Mesenchymal stem cell (in vitro differentiated cells and primary cell): Measurements from ENCODE around the gene CDHR4.

Experiments used
- DNase-seq: peaks from one replicate; pipeline ENCODE4 v3.0.0-alpha.2; 2013
- H2AFZ ChIP-seq: one replicate; pipeline ENCODE4 v1.6.1; 2013; ENCODE audit warnings: low read depth, mild to moderate bottlenecking, control low read depth, inconsistent platforms, low read length, moderate library complexity
- H2AK5ac ChIP-seq: 2 replicates; pipeline ENCODE4 v1.6.1; 2013; ENCODE audit warnings: low read length, moderate library complexity, mild to moderate bottlenecking, inconsistent platforms; ENCODE audit not compliant: severe bottlenecking
- H2BK120ac ChIP-seq: one replicate; pipeline ENCODE4 v1.6.1; 2013; ENCODE audit warnings: low read depth, mild to moderate bottlenecking, inconsistent platforms, low read length, moderate library complexity
- H2BK12ac ChIP-seq, 2 experiments: one replicate each; pipeline ENCODE4 v1.6.1; 2013; ENCODE audit warnings: inconsistent platforms in 2 of 2, low read length in 2 of 2, mild to moderate bottlenecking in 2 of 2, moderate library complexity in 2 of 2, control low read depth in 1 of 2
- H2BK15ac ChIP-seq: one replicate; pipeline ENCODE4 v1.6.1; 2013; ENCODE audit warnings: mild to moderate bottlenecking, low read depth, inconsistent platforms; ENCODE audit not compliant: poor library complexity, severe bottlenecking
- H2BK5ac ChIP-seq: 2 replicates; pipeline ENCODE4 v1.6.1; 2013; ENCODE audit warnings: low read depth, mild to moderate bottlenecking, low read length, control low read depth, inconsistent platforms; ENCODE audit not compliant: poor library complexity, severe bottlenecking
- H3K14ac ChIP-seq, 2 experiments: one replicate each; pipeline ENCODE4 v1.6.1; 2013; ENCODE audit warnings: inconsistent platforms in 2 of 2, low read length in 2 of 2, control low read depth in 1 of 2, mild to moderate bottlenecking in 1 of 2, moderate library complexity in 1 of 2
- H3K18ac ChIP-seq, 2 experiments: one replicate each; pipeline ENCODE4 v1.6.1; 2013; ENCODE audit warnings: inconsistent platforms in 2 of 2, low read length in 2 of 2, control low read depth in 1 of 2, low read depth in 1 of 2, mild to moderate bottlenecking in 1 of 2
- H3K23ac ChIP-seq, 2 experiments: one replicate each; pipeline ENCODE4 v1.6.1; 2013; ENCODE audit warnings: inconsistent platforms in 2 of 2, low read length in 2 of 2, mild to moderate bottlenecking in 2 of 2, moderate library complexity in 2 of 2, control low read depth in 1 of 2
- H3K27ac ChIP-seq: 2 replicates; pipeline ENCODE4 v1.5.1; 2013; ENCODE audit warnings: mild to moderate bottlenecking, moderate library complexity, low read length, control low read depth, inconsistent platforms; ENCODE audit not compliant: poor library complexity, severe bottlenecking
- H3K27me3 ChIP-seq, 2 experiments: 2 replicates each; pipeline versions ENCODE4 v1.6.1 to v1.7.0; 2013; ENCODE audit warnings: low read length in 2 of 2, mild to moderate bottlenecking in 2 of 2, moderate library complexity in 2 of 2, control low read depth in 1 of 2, inconsistent platforms in 1 of 2; ENCODE audit not compliant: control insufficient read depth in 1 of 2, insufficient read depth in 1 of 2
- H3K36me3 ChIP-seq, 2 experiments: 2 replicates each; pipeline versions ENCODE4 v1.6.1 to v1.7.0; 2013; ENCODE audit warnings: low read length in 2 of 2, control low read depth in 1 of 2, inconsistent platforms in 1 of 2, low read depth in 1 of 2, mild to moderate bottlenecking in 1 of 2; ENCODE audit not compliant: insufficient read depth in 2 of 2, control insufficient read depth in 1 of 2
- H3K4ac ChIP-seq, 2 experiments: one replicate each; pipeline ENCODE4 v1.6.1; 2013; ENCODE audit warnings: inconsistent platforms in 2 of 2, low read length in 2 of 2, mild to moderate bottlenecking in 2 of 2, moderate library complexity in 2 of 2, control low read depth in 1 of 2, low read depth in 1 of 2
- H3K4me1 ChIP-seq: 2 replicates; pipeline ENCODE4 v1.6.1; 2013; ENCODE audit warnings: low read depth, low read length, control low read depth; ENCODE audit not compliant: control insufficient read depth, insufficient read depth
- H3K4me2 ChIP-seq: 2 replicates; pipeline ENCODE4 v1.6.1; 2013; ENCODE audit warnings: low read length, mild to moderate bottlenecking, inconsistent platforms; ENCODE audit not compliant: poor library complexity, severe bottlenecking
- H3K4me3 ChIP-seq, 2 experiments: 2 replicates each; pipeline versions ENCODE4 v1.5.1 to v1.7.0; 2013; ENCODE audit warnings: low read length in 2 of 2, mild to moderate bottlenecking in 2 of 2, control low read depth in 1 of 2, low read depth in 1 of 2; ENCODE audit not compliant: insufficient read depth in 1 of 2
- H3K79me1 ChIP-seq: replicated peaks from 2 replicates; pipeline ENCODE4 v1.6.1; 2013; ENCODE audit warnings: mild to moderate bottlenecking, control low read depth, low read length, inconsistent platforms; ENCODE audit not compliant: poor library complexity, severe bottlenecking
- H3K9ac ChIP-seq: 2 replicates; pipeline ENCODE4 v1.7.0; 2013; ENCODE audit warnings: mild to moderate bottlenecking, low read length, moderate library complexity
- H3K9me3 ChIP-seq: 2 replicates; pipeline ENCODE4 v1.7.0; 2013; ENCODE audit warnings: mild to moderate bottlenecking, low read length; ENCODE audit not compliant: control insufficient read depth
- H4K8ac ChIP-seq: one replicate; pipeline ENCODE4 v1.6.1; 2013; ENCODE audit warnings: inconsistent platforms, mild to moderate bottlenecking, low read length, moderate library complexity
- H4K91ac ChIP-seq: one replicate; pipeline ENCODE4 v1.6.1; 2013; ENCODE audit warnings: mild to moderate bottlenecking, low read length, inconsistent platforms
- WGBS: methylation state at CpG from one replicate; pipeline ENCODE4 v1.1.7; 2013; ENCODE audit warnings: mixed read lengths; 5-methylcytosine and 5-hydroxymethylcytosine counted together

The CDHR4 gene

GRCh38 chr3:49771340-49771938 is 28.2 kb downstream of the CDHR4 start:
- Histone ChIP-seq H3K9me3 (no peaks in the 10 kb centered on the region), H2BK15ac (no peak overlapping the region), H3K4me3 (no peak overlapping the region), H3K27ac (no peak overlapping the region), H3K18ac (no peak overlapping the region), H3K4ac (no peak overlapping the region), H3K27me3 (no peaks in the 10 kb centered on the region), H4K91ac (no peak overlapping the region), H3K9ac (no peak overlapping the region), H3K36me3 (peaks cover 10 to 17% of the 10 kb centered on the region in 2 experiments), H3K14ac (no peak overlapping the region), H2BK5ac (no peak overlapping the region), H2BK120ac (no peak overlapping the region), H3K4me1 (peaks cover 7% of the 10 kb centered on the region), H3K4me2 (no peak overlapping the region), H3K23ac (no peak overlapping the region), H2AK5ac (no peak overlapping the region), H4K8ac (no peak overlapping the region), H3K79me1 (peaks cover 6% of the 10 kb centered on the region), H2AFZ (no peak overlapping the region), H2BK12ac (no peak overlapping the region)
- DNase-seq = no peak
- 60% methylated on average over 1 of the region's 1 CpG for WGBS

DNA sequence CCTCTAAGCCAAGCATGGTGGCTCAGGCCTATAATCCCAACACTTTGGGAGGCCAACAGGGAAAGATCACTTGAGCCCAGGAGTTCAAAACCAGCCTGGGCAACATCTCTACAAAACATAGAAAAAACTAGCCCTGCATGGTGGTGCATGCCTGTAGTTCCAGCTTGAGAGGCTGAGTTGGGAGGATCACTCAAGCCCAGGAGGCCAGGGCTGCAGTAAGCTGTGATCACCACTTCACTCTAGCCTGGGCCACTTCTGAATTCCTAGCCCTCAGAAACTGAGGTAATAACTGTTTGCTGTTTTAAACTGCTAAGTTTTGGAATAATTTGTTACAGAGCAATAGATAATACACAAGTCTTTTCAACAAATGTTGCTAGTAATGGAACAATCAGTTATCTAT is 29.7 kb downstream of the CDHR4 start:
- H3K4ac ChIP-seq = no peak overlapping the region
- H3K9me3 ChIP-seq = no peaks in the 10 kb centered on the region
- H2AK5ac ChIP-seq = no peak overlapping the region
- H3K4me1 ChIP-seq = peaks cover 5% of the 10 kb centered on the region
- no peaks in the 10 kb centered on the region for H3K27me3 ChIP-seq
- no peak overlapping the region for H4K8ac ChIP-seq
- no peak overlapping the region for H3K14ac ChIP-seq
- H4K91ac ChIP-seq = no peak overlapping the region
- no peak overlapping the region for H3K23ac ChIP-seq
- H3K27ac ChIP-seq = no peak overlapping the region
- no peak overlapping the region for H2AFZ ChIP-seq
- H3K79me1 ChIP-seq = peaks cover 5% of the 10 kb centered on the region
- no peak overlapping the region for H3K9ac ChIP-seq
- peaks cover 3 to 10% of the 10 kb centered on the region in 2 experiments for H3K36me3 ChIP-seq
- no peak overlapping the region for H3K4me2 ChIP-seq
- no peak overlapping the region for H2BK120ac ChIP-seq
- DNase-seq = no peak
- no peak overlapping the region for H3K4me3 ChIP-seq
- no peak overlapping the region for H2BK5ac ChIP-seq
- H2BK12ac ChIP-seq = no peak overlapping the region
- H3K18ac ChIP-seq = no peak overlapping the region
- no peak overlapping the region for H2BK15ac ChIP-seq

DNA sequence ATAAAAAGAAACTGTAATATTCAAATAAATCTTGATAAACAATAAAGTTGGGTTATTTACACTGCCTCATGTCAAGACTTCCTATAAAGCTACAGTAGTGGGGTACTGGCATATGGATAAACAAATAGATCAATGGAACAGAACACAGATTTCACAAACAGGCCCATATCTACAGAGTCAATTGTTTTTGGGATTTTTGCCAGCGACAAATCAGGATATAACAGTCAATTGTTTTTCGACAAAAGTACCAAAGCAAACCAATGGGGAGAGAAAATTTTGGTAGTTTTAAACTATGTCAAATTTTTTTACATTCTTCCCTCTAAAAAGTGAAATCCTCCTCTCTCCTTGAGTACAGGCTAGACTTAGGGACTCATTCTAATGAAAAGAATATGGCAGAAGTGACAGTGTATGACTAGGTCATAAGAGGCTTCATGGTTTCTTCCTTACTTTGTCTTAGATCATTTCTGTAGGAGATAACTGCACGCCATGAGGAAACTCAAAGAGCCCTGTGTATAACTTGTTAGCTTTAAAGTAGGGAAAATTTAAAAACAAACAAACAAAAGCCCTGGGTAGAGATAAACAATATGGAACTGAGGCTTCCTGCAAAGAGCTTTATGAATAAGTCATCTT is 30.3 kb downstream of the CDHR4 start:
- no peak overlapping the region for H3K9ac ChIP-seq
- no peak overlapping the region for H3K27ac ChIP-seq
- peaks cover 5% of the 10 kb centered on the region for H3K79me1 ChIP-seq
- H4K91ac ChIP-seq = no peak overlapping the region
- peaks cover 5% of the 10 kb centered on the region for H3K4me1 ChIP-seq
- no peak overlapping the region for H3K18ac ChIP-seq
- H4K8ac ChIP-seq = no peak overlapping the region
- H3K27me3 ChIP-seq = no peaks in the 10 kb centered on the region
- peaks cover 6 to 9% of the 10 kb centered on the region in 2 experiments for H3K36me3 ChIP-seq
- H3K4ac ChIP-seq = no peak overlapping the region
- H3K23ac ChIP-seq = no peak overlapping the region
- peak; percentile 44 for DNase-seq
- no peak overlapping the region for H2BK12ac ChIP-seq
- no peak overlapping the region for H2BK120ac ChIP-seq
- H3K4me3 ChIP-seq = no peak overlapping the region
- no peak overlapping the region for H2AFZ ChIP-seq
- no peak overlapping the region for H3K4me2 ChIP-seq
- no peak overlapping the region for H2AK5ac ChIP-seq
- H3K9me3 ChIP-seq = no peaks in the 10 kb centered on the region
- no peak overlapping the region for H3K14ac ChIP-seq
- WGBS = 100% methylated on average over 1 of the region's 3 CpGs
- no peak overlapping the region for H2BK5ac ChIP-seq
- H2BK15ac ChIP-seq = no peak overlapping the region

DNA sequence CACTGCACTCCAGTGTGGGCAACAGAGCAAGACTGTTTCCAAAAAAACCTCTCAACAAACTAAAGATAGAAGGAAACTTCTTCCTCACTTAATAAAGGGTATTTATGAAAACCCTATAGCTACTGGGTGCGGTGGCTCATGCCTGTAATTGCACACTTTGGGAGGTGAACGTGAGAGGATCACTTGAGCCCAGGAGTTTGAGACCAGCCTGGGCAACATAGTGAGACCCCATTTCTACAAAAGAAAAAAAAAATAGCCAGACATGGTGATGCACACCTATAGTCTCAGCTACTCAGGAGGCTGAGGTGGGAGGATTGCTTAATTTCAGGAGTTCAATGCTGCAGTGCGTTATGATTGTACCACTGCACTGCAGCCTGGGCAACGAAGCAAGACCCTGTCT is 35.7 kb downstream of the CDHR4 start:
- Histone ChIP-seq H3K9ac (no peak overlapping the region), H2BK120ac (no peak overlapping the region), H3K14ac (no peak overlapping the region), H3K27ac (no peak overlapping the region), H2BK5ac (no peak overlapping the region), H2AFZ (no peak overlapping the region), H3K4me1 (no peaks in the 10 kb centered on the region), H4K8ac (no peak overlapping the region), H2AK5ac (no peak overlapping the region), H3K79me1 (peaks cover 8% of the 10 kb centered on the region), H3K9me3 (no peaks in the 10 kb centered on the region), H4K91ac (no peak overlapping the region), H2BK12ac (no peak overlapping the region), H3K4me2 (no peak overlapping the region), H3K36me3 (peaks cover 7 to 11% of the 10 kb centered on the region in 2 experiments), H3K4ac (no peak overlapping the region), H3K4me3 (no peak overlapping the region), H2BK15ac (no peak overlapping the region), H3K23ac (no peak overlapping the region), H3K18ac (no peak overlapping the region), H3K27me3 (no peaks in the 10 kb centered on the region)
- 100% methylated on average over 3 of the region's 4 CpGs for WGBS
- DNase-seq = no peak
